Bronchial smooth muscle cell (primary cell): Measurements from ENCODE around the gene ATF2. TPM values are rescaled to one million over a fixed set of nuclear protein-coding genes. Genes with fewer than 3 reads are reported as not detected.

Source experiments
- total RNA-seq: library from RNA; depleted of rRNA; stranded (reverse); fragments of >200 nt; gene quantifications from 2 replicates; pipeline ENCODE4 v1.2.1, GENCODE V29; 2014

Gene ATF2
- total RNA-seq, result 31.2 and 40.4 TPM in 2 replicates

GRCh38 chr2:175167792-175168563, at the start of gene ATF2:
Gene ATF2, minus strand, starts transcription at chr2:175168203. Its CDS starts 31,760 bp downstream, at chr2:175136443.

GRCh38 chr2:175181104-175181876, 13.3 kb upstream of the ATF2 start, which contains the start of gene ATP5MC3:
Gene ATP5MC3, minus strand, starts transcription at chr2:175181710. Its CDS starts 317 bp downstream, at chr2:175181393.

Other genes starting within 250 kb of the ATF2 start
- gene CHN1, start 162.8 kb downstream of the ATF2 start, total RNA-seq, result 8.1 and 19.1 TPM in 2 replicates
- 72.4 and 99.9 TPM in 2 replicates for gene ATP5MC3, start 13.5 kb upstream of the ATF2 start, total RNA-seq